BE2C (cell line): ENCODE data around the gene DOCK2.
A peak's percentile ranks its signal among the peaks of the same experiment; 100 is the strongest.

Source experiments
- DNase-seq: peaks from one replicate; pipeline ENCODE4 v3.0.0-alpha.2; 2020
- H3K27me3 ChIP-seq: fragments of 250-450 bp; sonication (Bioruptor Pico); 2 replicates; pipeline ENCODE4 v1.5.1; 2020; ENCODE audit warnings: mild to moderate bottlenecking
- H3K36me3 ChIP-seq: fragments of 250-450 bp; sonication (Bioruptor Pico); 2 replicates; pipeline ENCODE4 v1.5.1; 2020; ENCODE audit warnings: mild to moderate bottlenecking
- H3K4me1 ChIP-seq: fragments of 250-450 bp; sonication (Bioruptor Pico); 2 replicates; pipeline ENCODE4 v1.5.1; 2020
- H3K4me3 ChIP-seq: 2 replicates; pipeline ENCODE4 v1.5.1; 2011; ENCODE audit warnings: low read depth, low read length
- H3K9me3 ChIP-seq: fragments of 250-450 bp; sonication (Bioruptor Pico); 2 replicates; pipeline ENCODE4 v1.5.1; 2020
- TF ChIP-seq, protein P1 (sequence below): IDR thresholded peaks from 2 replicates; pipeline ENCODE4 v1.5.1; 2012; ENCODE audit warnings: mild to moderate bottlenecking, low read depth, low read length

Gene DOCK2

DNA sequence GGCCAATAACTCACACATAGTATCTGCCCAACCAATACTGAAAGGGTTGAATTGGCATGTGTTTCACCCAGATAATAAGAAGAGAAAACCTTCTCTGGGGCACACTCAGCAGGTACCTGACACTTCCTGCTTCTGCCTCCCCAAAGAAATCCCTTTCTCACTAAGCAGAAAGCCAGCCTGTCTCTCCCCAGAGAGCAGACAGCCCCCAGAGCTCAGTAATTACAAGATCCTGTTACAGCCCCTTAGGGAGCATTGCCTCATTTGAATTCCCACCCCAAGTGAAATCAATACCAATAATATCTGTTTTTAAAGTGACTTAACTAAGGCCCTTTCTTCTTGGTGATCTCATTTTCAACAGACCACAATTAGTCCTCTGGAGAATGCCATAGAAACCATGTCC, 430.1 kb downstream of the DOCK2 start:
- Histone ChIP-seq H3K4me3 (no peak overlapping the region), H3K27me3 (no peaks in the 10 kb centered on the region), H3K36me3 (no peaks in the 10 kb centered on the region), H3K9me3 (no peaks in the 10 kb centered on the region), H3K4me1 (no peaks in the 10 kb centered on the region)
- DNase-seq: no peak
- TF ChIP-seq, protein P1, sequence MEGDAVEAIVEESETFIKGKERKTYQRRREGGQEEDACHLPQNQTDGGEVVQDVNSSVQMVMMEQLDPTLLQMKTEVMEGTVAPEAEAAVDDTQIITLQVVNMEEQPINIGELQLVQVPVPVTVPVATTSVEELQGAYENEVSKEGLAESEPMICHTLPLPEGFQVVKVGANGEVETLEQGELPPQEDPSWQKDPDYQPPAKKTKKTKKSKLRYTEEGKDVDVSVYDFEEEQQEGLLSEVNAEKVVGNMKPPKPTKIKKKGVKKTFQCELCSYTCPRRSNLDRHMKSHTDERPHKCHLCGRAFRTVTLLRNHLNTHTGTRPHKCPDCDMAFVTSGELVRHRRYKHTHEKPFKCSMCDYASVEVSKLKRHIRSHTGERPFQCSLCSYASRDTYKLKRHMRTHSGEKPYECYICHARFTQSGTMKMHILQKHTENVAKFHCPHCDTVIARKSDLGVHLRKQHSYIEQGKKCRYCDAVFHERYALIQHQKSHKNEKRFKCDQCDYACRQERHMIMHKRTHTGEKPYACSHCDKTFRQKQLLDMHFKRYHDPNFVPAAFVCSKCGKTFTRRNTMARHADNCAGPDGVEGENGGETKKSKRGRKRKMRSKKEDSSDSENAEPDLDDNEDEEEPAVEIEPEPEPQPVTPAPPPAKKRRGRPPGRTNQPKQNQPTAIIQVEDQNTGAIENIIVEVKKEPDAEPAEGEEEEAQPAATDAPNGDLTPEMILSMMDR: no peak

GRCh38 chr5:170067574-170068170, 430.6 kb downstream of the DOCK2 start:
- Histone ChIP-seq H3K4me3 (no peak overlapping the region), H3K9me3 (no peaks in the 10 kb centered on the region), H3K27me3 (no peaks in the 10 kb centered on the region), H3K36me3 (no peaks in the 10 kb centered on the region), H3K4me1 (no peaks in the 10 kb centered on the region)
- no peak for DNase-seq
- TF ChIP-seq, protein P1: no peak

DNA sequence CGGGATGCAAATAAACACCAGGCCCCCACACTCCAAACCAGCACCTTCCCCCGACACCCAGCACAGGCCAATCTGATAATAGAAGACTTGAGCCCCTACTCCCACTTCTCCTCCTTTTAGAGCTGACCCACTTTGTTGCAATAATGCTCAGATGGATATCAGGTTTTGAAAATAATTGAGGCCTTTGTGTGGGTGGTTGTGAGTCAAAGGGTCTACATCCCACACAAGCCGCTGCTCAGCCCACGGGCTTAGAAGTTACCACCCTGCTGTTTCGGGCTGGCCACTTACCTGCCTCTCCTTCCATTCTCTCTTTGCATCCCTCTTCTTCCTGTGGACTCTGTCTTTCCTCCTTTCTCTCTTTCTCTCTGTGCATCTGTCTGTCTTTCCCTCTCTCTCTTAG, 432.4 kb downstream of the DOCK2 start:
- Histone ChIP-seq H3K27me3 (no peaks in the 10 kb centered on the region), H3K4me1 (no peaks in the 10 kb centered on the region), H3K9me3 (no peaks in the 10 kb centered on the region), H3K4me3 (no peak overlapping the region), H3K36me3 (no peaks in the 10 kb centered on the region)
- DNase-seq: no peak
- TF ChIP-seq, protein P1: no peak

GRCh38 chr5:170070556-170071412, 433.7 kb downstream of the DOCK2 start:
- Histone ChIP-seq H3K4me3 (no peak overlapping the region), H3K27me3 (no peaks in the 10 kb centered on the region), H3K4me1 (no peaks in the 10 kb centered on the region), H3K9me3 (no peaks in the 10 kb centered on the region), H3K36me3 (no peaks in the 10 kb centered on the region)
- TF ChIP-seq, protein P1: peak; percentile 71
- peak; percentile 73 for DNase-seq

DNA sequence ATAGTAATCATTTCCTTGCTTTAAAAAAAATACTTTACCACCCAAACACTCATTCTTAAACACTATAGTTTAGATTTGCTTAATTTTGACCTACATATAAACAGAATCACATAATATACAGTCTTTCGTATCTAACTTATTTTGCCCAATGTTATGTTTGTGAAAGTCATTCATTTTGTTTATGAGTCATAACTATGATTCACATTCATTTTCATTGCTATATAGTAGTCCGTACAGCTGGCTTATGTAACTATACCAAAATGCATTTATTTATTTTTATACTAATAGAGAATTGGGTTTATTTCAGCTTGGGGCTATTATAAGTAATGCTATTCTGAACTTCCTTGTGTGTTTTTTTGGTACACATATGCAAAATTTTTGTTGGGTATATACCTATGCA, 434.7 kb downstream of the DOCK2 start:
- Histone ChIP-seq H3K27me3 (no peaks in the 10 kb centered on the region), H3K36me3 (no peaks in the 10 kb centered on the region)
- TF ChIP-seq, protein P1: no peak

DNA sequence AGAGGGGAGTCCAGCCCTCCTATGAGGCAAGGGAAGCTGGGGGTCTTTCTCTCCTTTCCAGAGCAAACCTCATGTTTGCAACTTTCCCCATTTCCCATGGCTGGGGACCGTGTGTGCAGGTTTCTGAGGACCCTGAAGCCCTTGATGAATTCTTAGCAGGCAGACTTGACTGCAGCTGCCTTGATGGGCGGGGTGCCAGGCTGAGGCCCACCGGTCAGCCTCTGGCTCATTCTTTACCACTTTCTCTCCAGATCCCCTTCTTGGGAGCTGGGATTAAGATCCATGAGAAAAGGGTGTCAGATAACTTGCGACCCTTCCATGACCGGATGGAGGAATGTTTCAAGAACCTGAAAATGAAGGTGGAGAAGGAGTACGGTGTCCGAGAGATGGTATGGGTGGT, 438.6 kb downstream of the DOCK2 start:
- Histone ChIP-seq H3K4me1 (no peaks in the 10 kb centered on the region), H3K27me3 (no peaks in the 10 kb centered on the region), H3K36me3 (no peaks in the 10 kb centered on the region), H3K4me3 (no peak overlapping the region), H3K9me3 (no peaks in the 10 kb centered on the region)
- no peak for DNase-seq
- TF ChIP-seq, protein P1: no peak

More for the DNA sequence above, 434.7 kb downstream of the DOCK2 start:
- H3K4me1 ChIP-seq: no peaks in the 10 kb centered on the region
- H3K9me3 ChIP-seq: no peaks in the 10 kb centered on the region
- H3K4me3 ChIP-seq: no peak overlapping the region
- DNase-seq: no peak
